ENCODE results near the gene SARDH. TPM values are rescaled to one million over a fixed set of nuclear protein-coding genes. Genes with fewer than 3 reads are reported as not detected.

SARDH gene
- total and polyA plus RNA-seq, 11 donors, result 0.19 to 1.7 (median 0.69) TPM

DNA sequence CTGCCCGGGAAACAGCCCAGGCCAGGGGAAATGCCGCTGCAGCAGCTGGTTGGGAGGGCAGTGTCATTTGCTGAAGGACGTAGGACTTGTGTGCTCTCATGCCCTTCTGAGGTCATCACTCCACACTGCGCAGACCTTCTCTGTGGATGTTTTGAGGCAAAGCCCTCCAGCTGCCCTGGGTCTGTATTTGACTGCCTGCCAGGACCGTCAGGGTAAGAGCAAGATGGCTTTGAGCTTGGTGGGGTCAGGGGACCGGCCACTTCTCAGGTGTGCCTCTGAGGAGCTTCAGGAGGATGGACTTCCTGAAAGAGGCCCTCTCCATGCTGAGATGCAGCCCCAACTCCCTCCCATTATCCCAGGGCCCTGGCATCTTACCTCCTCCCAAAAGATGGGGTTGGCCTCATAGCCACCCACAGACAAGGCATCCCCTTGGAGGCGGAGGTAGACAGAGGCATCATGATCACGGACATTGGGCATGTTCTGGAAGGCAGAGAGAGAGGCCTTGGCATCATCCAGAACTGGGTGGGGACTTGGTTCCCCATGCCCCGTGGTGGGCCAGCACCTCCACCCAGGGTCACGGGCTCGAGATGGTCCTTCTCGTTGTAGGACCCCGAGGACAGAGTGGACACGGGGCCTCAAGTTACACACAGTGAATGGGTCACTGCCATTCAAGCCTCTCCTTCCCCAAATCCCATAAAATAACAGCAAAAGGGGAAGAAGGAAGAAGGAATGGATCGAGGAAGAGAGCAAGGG is 19.4 kb downstream of the SARDH start:
- Histone ChIP-seq H3K27me3 (peaks cover 0 to 15% (median 0%) of the 10 kb centered on the region in 9 donors), H3K27ac (no peak overlapping the region), H3K9me3 (peaks cover 0 to 2% (median 0%) of the 10 kb centered on the region in 12 donors), H3K36me3 (no peaks in the 10 kb centered on the region), H3K4me1 (peaks cover 0 to 22% (median 10%) of the 10 kb centered on the region in 12 donors), H3K4me3 (no peak overlapping the region)
- ATAC-seq (no peak), DNase-seq (peak in 2 of 5 donors; percentile 5 to 49)
- 87 to 92% (median 89%) methylated on average over 13 to 15 of the region's 15 CpGs for WGBS, 4 donors
- TF ChIP-seq, protein P1, sequence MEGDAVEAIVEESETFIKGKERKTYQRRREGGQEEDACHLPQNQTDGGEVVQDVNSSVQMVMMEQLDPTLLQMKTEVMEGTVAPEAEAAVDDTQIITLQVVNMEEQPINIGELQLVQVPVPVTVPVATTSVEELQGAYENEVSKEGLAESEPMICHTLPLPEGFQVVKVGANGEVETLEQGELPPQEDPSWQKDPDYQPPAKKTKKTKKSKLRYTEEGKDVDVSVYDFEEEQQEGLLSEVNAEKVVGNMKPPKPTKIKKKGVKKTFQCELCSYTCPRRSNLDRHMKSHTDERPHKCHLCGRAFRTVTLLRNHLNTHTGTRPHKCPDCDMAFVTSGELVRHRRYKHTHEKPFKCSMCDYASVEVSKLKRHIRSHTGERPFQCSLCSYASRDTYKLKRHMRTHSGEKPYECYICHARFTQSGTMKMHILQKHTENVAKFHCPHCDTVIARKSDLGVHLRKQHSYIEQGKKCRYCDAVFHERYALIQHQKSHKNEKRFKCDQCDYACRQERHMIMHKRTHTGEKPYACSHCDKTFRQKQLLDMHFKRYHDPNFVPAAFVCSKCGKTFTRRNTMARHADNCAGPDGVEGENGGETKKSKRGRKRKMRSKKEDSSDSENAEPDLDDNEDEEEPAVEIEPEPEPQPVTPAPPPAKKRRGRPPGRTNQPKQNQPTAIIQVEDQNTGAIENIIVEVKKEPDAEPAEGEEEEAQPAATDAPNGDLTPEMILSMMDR (IDR thresholded peaks at IDR 0.05), result no peak
- TF ChIP-seq POLR2A (IDR thresholded peaks at IDR 0.05), result no peak
- intact Hi-C loops (cut with DNase I), result loop anchor here in 1 of 10 donors (10.0 kb wide), 2 partner anchors 54 to 114 kb away; partner anchors contain the start of gene FAM163B

DNA sequence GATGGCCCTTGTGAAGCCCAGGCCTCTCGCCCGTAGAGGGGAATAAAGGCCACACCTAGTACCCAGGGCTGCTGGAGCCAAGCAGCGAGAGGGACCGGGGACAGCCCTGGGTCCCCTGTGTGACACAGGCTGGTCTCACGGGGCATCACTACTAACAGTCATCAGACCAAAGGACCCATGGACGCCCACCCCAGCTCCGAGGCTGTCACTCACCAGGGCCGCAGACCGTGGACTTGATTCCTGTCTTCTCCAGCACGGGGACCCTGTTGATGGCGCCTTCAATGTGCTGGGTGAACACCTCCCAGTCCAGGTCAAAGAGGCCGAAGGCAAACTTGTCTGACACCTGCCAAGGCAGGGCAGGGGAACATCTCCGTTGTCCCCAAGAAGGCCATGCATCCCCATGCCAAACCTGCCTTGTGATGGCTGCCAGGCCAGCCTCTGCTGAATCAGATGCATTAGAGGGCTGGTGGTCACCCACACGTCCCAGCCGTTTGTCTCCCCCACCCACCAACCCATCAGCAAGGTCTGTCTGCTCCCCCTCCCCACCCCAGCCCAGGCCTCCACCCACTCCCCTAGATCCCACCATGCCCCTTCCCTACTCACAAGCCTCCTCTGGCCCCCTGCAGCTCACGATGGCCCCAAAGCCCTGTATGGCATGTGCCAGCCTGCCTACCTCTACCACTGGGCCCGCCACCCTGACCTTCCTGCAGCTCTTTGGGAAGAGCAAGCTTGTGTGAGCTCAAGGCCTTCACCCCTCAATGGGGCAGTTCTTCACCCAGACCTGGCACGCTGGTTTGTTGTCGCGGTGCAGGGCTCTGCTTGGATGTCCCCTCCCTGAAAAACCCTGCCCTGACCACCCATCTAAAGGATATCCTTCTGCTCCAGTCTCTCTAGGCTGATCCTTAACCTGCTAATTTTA is 20.8 kb downstream of the SARDH start:
- Histone ChIP-seq H3K36me3 (no peaks in the 10 kb centered on the region), H3K27me3 (peaks cover 0 to 24% (median 0%) of the 10 kb centered on the region in 9 donors), H3K4me3 (no peak overlapping the region), H3K4me1 (peaks cover 0 to 22% (median 10%) of the 10 kb centered on the region in 12 donors), H3K9me3 (no peaks in the 10 kb centered on the region), H3K27ac (no peak overlapping the region)
- DNase-seq (peak in 2 of 5 donors; percentile 5 to 57), ATAC-seq (no peak)
- WGBS, 4 donors, result 93 to 96% (median 95%) methylated on average over 13 to 20 of the region's 20 CpGs
- intact Hi-C loops (cut with DNase I), result loop anchor here in 1 of 10 donors (10.0 kb wide), 2 partner anchors 53 to 113 kb away; partner anchors contain the start of gene FAM163B
- TF ChIP-seq POLR2A (IDR thresholded peaks at IDR 0.05), result no peak
- TF ChIP-seq, protein P1 (IDR thresholded peaks at IDR 0.05), result no peak

DNA sequence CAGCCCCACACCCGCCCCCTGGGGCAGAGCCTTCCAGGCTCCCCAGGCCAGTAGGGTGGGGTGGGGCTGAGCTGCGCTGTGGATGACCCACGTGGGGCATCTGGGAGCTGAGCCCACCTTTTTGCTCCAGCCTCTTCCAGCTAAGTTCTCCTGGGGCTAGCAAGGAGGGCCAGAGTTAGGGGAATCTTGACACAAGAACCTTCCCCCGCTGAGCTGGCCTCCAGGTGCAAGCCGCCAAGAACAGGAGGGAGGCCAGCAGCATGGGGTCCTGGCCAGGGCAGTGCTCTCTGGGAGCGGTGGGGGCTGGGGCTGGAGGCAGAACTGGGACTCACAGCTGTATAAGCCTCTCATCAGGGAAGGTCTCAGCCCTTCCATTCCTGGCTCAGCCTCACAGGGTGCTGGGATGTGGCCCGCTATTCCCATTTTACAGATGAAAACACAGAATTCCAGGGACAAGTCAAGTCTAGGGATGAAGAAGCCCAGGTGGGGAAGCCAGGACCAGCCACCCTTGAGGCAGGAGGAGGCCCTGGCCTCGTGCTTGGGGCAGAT is 21.5 kb downstream of the SARDH start:
- ATAC-seq (peak in 2 of 4 donors; percentile 30 to 50), DNase-seq (peak in 3 of 5 donors; percentile 44 to 77 (median 46))
- peaks cover 0 to 23% (median 0%) of the 10 kb centered on the region in 9 donors for H3K27me3 ChIP-seq
- H3K4me1 ChIP-seq, result peaks cover 0 to 28% (median 10%) of the 10 kb centered on the region in 12 donors
- H3K4me3 ChIP-seq, result no peak overlapping the region
- TF ChIP-seq, protein P1 (IDR thresholded peaks at IDR 0.05), result no peak
- TF ChIP-seq POLR2A (IDR thresholded peaks at IDR 0.05), result no peak
- intact Hi-C loops (cut with DNase I), result loop anchor here in 1 of 10 donors (10.0 kb wide), 2 partner anchors 52 to 112 kb away; partner anchors contain the start of gene FAM163B
- 66 to 79% (median 75%) methylated on average over 4 to 8 of the region's 8 CpGs for WGBS, 4 donors
- peak overlapping the region in 3 of 12 donors; percentile 51 to 76 (median 73) for H3K27ac ChIP-seq
- H3K9me3 ChIP-seq, result no peaks in the 10 kb centered on the region
- no peaks in the 10 kb centered on the region for H3K36me3 ChIP-seq

All from heart left ventricle (tissue), 16 donors.